Subcutaneous preadipocyte (primary cell): ENCODE measurements around the gene PGRMC1. TPM values are rescaled to one million over a fixed set of nuclear protein-coding genes. Genes with fewer than 3 reads are reported as not detected.

Experiments used
- total RNA-seq: library from RNA; depleted of rRNA; stranded (reverse); fragments of >200 nt; gene quantifications from 2 replicates; pipeline ENCODE4 v1.2.3, GENCODE V29; 2012

PGRMC1 gene
- total RNA-seq: 156 and 207 TPM in 2 replicates

DNA sequence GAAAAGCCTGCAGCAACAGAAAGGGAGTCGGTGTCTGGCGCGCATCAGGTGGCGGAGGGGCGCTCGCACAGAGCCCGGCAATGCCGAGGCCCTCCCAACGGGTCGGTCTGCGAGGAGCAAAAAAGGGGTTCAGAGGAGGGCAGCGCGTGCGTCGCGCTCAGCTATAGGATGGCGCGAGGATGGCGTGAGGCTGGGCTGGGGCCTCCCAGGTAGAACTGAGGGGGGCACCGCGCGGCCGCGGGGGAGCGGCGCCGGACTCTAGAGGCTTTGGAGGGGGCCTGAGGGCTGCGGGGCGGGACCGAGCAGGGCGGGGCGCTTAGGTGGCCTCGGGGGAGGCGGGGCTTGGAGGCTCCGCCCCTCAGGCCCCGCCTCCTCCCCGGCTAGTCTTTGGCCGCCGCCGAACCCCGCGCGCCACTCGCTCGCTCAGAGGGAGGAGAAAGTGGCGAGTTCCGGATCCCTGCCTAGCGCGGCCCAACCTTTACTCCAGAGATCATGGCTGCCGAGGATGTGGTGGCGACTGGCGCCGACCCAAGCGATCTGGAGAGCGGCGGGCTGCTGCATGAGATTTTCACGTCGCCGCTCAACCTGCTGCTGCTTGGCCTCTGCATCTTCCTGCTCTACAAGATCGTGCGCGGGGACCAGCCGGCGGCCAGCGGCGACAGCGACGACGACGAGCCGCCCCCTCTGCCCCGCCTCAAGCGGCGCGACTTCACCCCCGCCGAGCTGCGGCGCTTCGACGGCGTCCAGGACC, at the start of gene PGRMC1:
Gene PGRMC1 (plus strand): TSS at position 414 of the 751 bp plus-strand sequence. CDS start 79 bp downstream, at position 493.

Other genes starting within 250 kb of the PGRMC1 start
- not detected in 2 replicates for gene CT47C1, start 163.3 kb upstream of the PGRMC1 start, total RNA-seq
- gene KIAA1210, start 108.5 kb upstream of the PGRMC1 start, total RNA-seq: not detected in 2 replicates
- gene SLC25A43, start 163.1 kb downstream of the PGRMC1 start, total RNA-seq: 25.0 and 27.2 TPM in 2 replicates
- 219 and 237 TPM in 2 replicates for gene SLC25A5, start 232.2 kb downstream of the PGRMC1 start, total RNA-seq